Transverse colon (tissue), 4 donors: Measurements from ENCODE around the gene RRAD. TPM values are rescaled to one million over a fixed set of nuclear protein-coding genes. Genes with fewer than 3 reads are reported as not detected.

Experiments used
- DNase-seq: peaks from one replicate; pipeline ENCODE4 v3.0.0-alpha.2; 2019
- H3K27ac ChIP-seq, 4 donors: fragments of 200-600 bp; sonication (generic); 2 replicates each; pipeline ENCODE4 v1.5.1; 2016 to 2018; ENCODE audit warnings: inconsistent platforms in 4 of 4
- H3K27me3 ChIP-seq: fragments of 200-600 bp; sonication (generic); 2 replicates; pipeline ENCODE4 v1.5.1; 2017; ENCODE audit warnings: inconsistent platforms
- H3K36me3 ChIP-seq, 4 donors: fragments of 200-600 bp; sonication (generic); 2 replicates each; pipeline ENCODE4 v1.5.1; 2017 to 2019; ENCODE audit warnings: inconsistent platforms in 4 of 4
- H3K4me1 ChIP-seq, 4 donors: fragments of 200-600 bp; sonication (generic); 2 replicates each; pipeline ENCODE4 v1.5.1; 2017 to 2020; ENCODE audit warnings: inconsistent platforms in 4 of 4
- H3K4me3 ChIP-seq, 4 donors: fragments of 200-600 bp; sonication (generic); 1 replicate in 1 of 4; 2 replicates in 3 of 4; pipeline versions ENCODE4 v1.5.1 to v1.6.1; 2017 to 2019; ENCODE audit warnings: inconsistent platforms in 4 of 4
- H3K9me3 ChIP-seq, 2 donors: fragments of 200-600 bp; sonication (generic); 2 replicates each; pipeline ENCODE4 v1.5.1; 2017 to 2019; ENCODE audit warnings: inconsistent platforms in 2 of 2
- CTCF ChIP-seq, 5 experiments: fragments of 200-600 bp in 3 of 5; fragments of 450-650 bp in 2 of 5; sonication (generic) in 3 of 5; IDR thresholded peaks; 1 replicate in 2 of 5; 2 replicates in 3 of 5; pipeline ENCODE4 v1.5.1; 2016 to 2017; ENCODE audit warnings: antibody characterized with exemption in 5 of 5, inconsistent platforms in 3 of 5, mild to moderate bottlenecking in 2 of 5, moderate library complexity in 1 of 5
- EP300 ChIP-seq: sonication (generic); formaldehyde crosslinking; IDR thresholded peaks from one replicate; pipeline ENCODE4 v1.6.1; 2017; ENCODE audit warnings: antibody characterized with exemption, low read depth
- POLR2A ChIP-seq: fragments of 450-650 bp; IDR thresholded peaks from one replicate; pipeline ENCODE4 v1.6.1; 2016; ENCODE audit warnings: antibody characterized with exemption, mild to moderate bottlenecking, moderate library complexity
- POLR2AphosphoS5 ChIP-seq, 3 donors: sonication (generic); formaldehyde crosslinking; IDR thresholded peaks; one replicate each; pipeline ENCODE4 v1.6.1; 2016; ENCODE audit warnings: antibody characterized with exemption in 3 of 3
- WGBS, 2 donors: methylation state at CpG; one replicate each; pipeline ENCODE4 v1.1.5; 2018; ENCODE audit warnings: low coverage in 1 of 2; 5-methylcytosine and 5-hydroxymethylcytosine counted together
- in situ Hi-C, 4 donors: fragments of 200-750 bp; cut with MboI; loops; one replicate each; pipeline versions ENCODE4 v1.15.0 to v1.15.1; 2017; ENCODE audit warnings: low sequenced_read_pairs in 3 of 4, low pct_ligation_motif_present in 1 of 4, low pct_unique_long_range_greater_than_20kb in 1 of 4
- intact Hi-C: fragments of 100-400 bp; cut with DNase I; formaldehyde crosslinking; loops from one replicate; pipeline ENCODE4 v1.15.1; 2023; ENCODE audit warnings: low total_unique reads
- total RNA-seq, 4 donors: library from RNA; depleted of rRNA; stranded (reverse); fragments of >200 nt; gene quantifications; one replicate each; pipeline ENCODE4 v1.1.0, GENCODE V29; 2016

RRAD gene
- total RNA-seq, 4 donors from 2014 or later: 3.5 to 15.3 (median 4.2) TPM; not detected in 1

- Histone ChIP-seq H3K27me3 (peaks cover 2% of the 10 kb centered on the region), H3K9me3 (no peaks in the 10 kb centered on the region), H3K4me1 (peaks cover 4 to 24% (median 19%) of the 10 kb centered on the region in 4 donors), H3K4me3 (no peak within 1 kb of the TSS), H3K27ac (no peak within 1 kb of the TSS), H3K36me3 (no peaks in the 10 kb centered on the region)
- TF ChIP-seq EP300 (no peak), CTCF (IDR thresholded peaks at IDR 0.05) (no peak), POLR2AphosphoS5 (IDR thresholded peaks at IDR 0.05) (no peak), POLR2A (no peak)
- WGBS, 2 donors: 60 to 62% methylated on average over 3 to 7 of the region's 7 CpGs
- no peak for DNase-seq
- intact Hi-C loops (no loop called here), in situ Hi-C loops (no loop called here)
Observed at GRCh38 chr16:66918803-66919568, 6.3 kb downstream of the RRAD start, which contains the start of gene CDH16. Gene CDH16 (minus strand): TSS chr16:66918885. CDS start chr16:66918065, 820 bp downstream.

- intact Hi-C loops (no loop called here), in situ Hi-C loops (no loop called here)
- no peak overlapping the region for H3K27ac ChIP-seq
- H3K27me3 ChIP-seq: no peaks in the 10 kb centered on the region
- no peak overlapping the region for H3K4me3 ChIP-seq
- WGBS, 2 donors: 78% methylated on average over 5 of the region's 6 CpGs; no CpG with 5 or more reads in 1 of the 2 donors
- H3K36me3 ChIP-seq: no peaks in the 10 kb centered on the region
- H3K9me3 ChIP-seq: no peaks in the 10 kb centered on the region
- TF ChIP-seq POLR2A (no peak), EP300 (no peak), POLR2AphosphoS5 (IDR thresholded peaks at IDR 0.05) (no peak), CTCF (IDR thresholded peaks at IDR 0.05) (no peak)
- no peak for DNase-seq
- H3K4me1 ChIP-seq: peaks cover 4 to 19% (median 13%) of the 10 kb centered on the region in 4 donors
Observed at GRCh38 chr16:66918355-66918754, 7.0 kb downstream of the RRAD start.

- 85% methylated on average over 9 of the region's 9 CpGs; no CpG with 5 or more reads in 1 of the 2 donors for WGBS, 2 donors
- no peak overlapping the region for H3K4me3 ChIP-seq
- no peak for TF ChIP-seq POLR2AphosphoS5 (IDR thresholded peaks at IDR 0.05)
- no peak for TF ChIP-seq CTCF (IDR thresholded peaks at IDR 0.05)
- TF ChIP-seq POLR2A: no peak
- TF ChIP-seq EP300: no peak
- H3K36me3 ChIP-seq: no peaks in the 10 kb centered on the region
- no peak overlapping the region for H3K27ac ChIP-seq
- intact Hi-C loops (no loop called here), in situ Hi-C loops (no loop called here)
- DNase-seq: no peak
- peaks cover 4 to 15% (median 11%) of the 10 kb centered on the region in 4 donors for H3K4me1 ChIP-seq
- H3K27me3 ChIP-seq: no peaks in the 10 kb centered on the region
- H3K9me3 ChIP-seq: no peaks in the 10 kb centered on the region
Observed at GRCh38 chr16:66917741-66918140, 7.6 kb downstream of the RRAD start.

- TF ChIP-seq CTCF (IDR thresholded peaks at IDR 0.05) (no peak), POLR2AphosphoS5 (IDR thresholded peaks at IDR 0.05) (no peak), EP300 (no peak), POLR2A (no peak)
Observed at GRCh38 chr16:66916518-66916917, 8.8 kb downstream of the RRAD start.

More at GRCh38 chr16:66916518-66916917, 8.8 kb downstream of the RRAD start:
- no peaks in the 10 kb centered on the region for H3K27me3 ChIP-seq
- H3K36me3 ChIP-seq: no peaks in the 10 kb centered on the region
- no peak for DNase-seq
- peaks cover 1 to 9% (median 7%) of the 10 kb centered on the region in 4 donors for H3K4me1 ChIP-seq
- WGBS, 2 donors: 70 to 79% methylated on average over 2 to 6 of the region's 6 CpGs
- no peak overlapping the region for H3K4me3 ChIP-seq
- intact Hi-C loops (no loop called here), in situ Hi-C loops (no loop called here)
- no peak overlapping the region for H3K27ac ChIP-seq
- H3K9me3 ChIP-seq: no peaks in the 10 kb centered on the region
